ENCODE data around the gene NAPA.

Gene NAPA

DNA sequence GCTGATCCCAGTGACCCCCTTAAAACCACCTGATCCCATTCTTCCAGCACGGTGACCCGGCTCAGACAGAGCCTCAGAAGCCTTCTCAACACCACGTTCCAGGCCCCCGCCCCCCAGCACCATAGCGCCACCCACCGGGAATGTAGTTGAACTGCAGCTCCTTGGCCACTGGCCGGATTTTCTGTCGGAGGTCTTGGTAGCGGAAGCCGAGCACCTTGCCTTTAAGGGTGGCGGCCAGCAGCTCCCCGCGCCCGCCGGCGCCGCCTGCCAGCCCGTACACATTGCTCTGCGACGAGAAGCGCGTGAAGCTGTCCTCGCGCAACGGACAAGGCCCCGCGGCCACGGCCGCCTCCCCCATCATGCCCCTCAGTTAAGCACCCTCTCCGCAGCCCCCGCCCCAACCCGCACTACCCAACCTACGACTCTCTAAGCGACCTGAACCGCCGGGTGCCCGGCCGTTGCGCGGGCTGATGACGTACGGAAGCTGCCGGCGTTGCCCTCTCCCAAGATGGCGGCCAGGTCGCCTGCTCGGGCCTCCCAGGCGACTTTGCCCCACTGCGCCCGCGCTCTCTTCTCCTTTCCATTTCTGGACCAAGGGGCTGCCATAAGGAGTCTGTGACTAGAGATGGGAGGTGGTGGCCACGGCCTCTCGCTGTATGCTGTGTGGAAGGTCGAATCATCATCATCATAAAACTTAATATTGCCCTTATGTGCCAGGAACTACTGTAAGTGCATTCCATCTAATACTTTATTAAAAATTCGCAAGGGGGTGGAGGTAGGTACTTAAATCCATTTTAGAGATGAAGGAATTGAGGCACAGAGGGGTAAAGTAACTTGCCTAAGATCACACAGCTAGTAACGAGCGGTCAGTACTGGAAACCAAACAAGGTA, 30.8 kb downstream of the NAPA start, which contains the start of gene KPTN:
Gene KPTN (minus strand): TSS at position 420 of the 891 bp plus-strand sequence. CDS start 59 bp downstream, at position 361.
- peak; percentile 90 to 91 for DNase-seq

DNA sequence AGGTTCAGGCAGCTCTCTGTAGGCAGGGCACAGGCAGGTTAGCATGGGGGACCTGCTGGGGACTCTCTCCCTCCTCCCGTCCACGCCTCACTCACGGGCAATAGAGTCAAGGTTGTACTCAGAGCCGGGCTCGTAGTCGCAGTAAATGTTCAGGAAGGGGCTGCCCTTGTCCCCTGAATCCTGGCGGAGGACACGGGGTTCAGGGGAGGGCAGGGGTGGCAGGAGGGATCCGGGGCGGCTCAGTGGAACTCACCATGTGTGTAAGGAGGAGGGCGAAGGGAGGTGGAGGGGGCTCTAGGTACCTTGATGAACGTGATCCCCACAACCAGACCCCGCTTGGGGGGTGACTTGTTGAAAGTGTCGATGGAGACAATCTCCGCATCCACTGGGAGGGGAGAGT, 31.7 kb downstream of the NAPA start:
- no peak for DNase-seq

DNA sequence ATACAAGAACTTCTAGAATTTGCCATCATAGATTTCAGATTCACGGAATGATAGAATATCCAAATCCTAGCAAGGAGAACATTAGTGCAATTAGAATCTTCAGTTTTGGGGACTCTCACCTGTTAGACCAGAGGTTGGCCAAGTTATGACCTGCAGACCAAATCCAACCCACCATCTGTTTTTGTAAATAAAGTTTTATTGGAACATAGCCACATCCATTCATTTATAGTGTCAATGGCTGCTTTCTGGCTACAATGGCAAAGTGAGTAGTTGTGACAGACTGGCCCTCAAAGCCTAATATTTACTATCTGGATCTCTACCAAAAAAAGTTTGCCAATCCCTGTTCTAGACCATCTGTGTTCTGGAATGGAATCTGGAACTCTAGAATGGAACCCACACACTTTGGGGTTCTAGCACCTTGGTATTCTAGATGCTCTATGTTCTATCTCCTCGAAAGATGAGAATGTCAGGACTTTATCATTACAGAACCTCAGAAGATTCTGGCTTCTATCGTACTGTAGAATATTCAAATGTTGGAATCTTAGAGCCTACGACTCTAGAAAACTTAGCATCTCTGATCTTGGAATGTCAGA, 33.3 kb downstream of the NAPA start:
- no peak for DNase-seq

DNA sequence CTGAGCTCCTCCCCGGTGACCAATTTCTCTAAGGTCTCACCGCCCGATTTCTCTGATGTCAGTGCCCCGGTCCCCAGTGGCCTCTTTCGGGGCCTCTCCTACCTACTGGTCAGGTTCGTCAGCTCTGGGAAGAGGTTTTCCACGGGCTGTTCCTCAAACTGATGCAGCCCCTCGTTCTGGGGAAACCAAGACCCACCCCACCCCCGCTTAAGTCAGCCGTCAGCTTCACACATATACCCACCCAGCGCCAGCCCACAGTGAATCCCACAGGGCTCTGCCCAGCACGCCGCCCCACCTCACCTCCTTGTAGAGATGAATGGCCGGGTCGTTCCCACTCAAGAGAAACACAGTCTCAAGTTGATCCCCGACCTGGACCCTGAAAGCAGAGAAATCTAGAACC, 34.2 kb downstream of the NAPA start:
- DNase-seq: no peak

DNA sequence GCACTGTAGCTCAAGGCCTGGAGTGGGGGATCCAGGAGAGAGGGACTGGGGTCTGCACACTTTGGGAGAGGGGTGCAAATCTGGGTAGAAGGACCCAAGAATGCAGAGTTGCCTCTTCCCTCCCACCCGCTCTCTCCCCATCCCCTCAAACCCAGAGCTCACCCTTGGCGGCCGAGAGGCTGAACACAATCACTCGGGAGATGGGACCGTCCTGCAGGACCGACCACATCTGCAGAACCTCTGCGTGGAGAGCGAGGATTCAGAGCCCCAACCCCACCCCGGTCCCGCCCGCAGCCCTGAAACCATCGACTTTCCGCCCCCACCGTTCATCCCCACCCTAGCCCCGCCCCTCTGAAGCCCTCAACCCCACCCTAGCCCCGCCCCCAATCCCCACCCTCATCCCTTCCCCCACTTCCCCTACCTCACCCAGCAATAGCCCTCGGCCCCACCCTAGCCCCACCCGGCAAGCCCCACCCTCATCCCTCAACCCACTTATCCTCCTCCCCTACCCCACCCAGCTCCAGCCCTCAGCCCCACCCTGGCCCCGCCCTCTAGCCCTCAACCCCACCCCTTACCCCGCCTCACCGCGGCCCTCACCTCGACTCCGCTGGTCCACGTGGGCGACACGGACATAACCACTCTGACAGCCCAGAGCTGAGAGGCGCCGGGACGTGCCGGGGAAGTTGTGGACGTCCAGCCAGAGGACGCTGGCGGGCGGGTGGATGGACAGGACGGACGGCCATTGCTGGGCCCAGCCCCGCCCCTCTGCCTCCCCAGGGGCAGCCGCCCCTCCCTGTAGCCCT, 35.0 kb downstream of the NAPA start:
- no peak for DNase-seq

DNA sequence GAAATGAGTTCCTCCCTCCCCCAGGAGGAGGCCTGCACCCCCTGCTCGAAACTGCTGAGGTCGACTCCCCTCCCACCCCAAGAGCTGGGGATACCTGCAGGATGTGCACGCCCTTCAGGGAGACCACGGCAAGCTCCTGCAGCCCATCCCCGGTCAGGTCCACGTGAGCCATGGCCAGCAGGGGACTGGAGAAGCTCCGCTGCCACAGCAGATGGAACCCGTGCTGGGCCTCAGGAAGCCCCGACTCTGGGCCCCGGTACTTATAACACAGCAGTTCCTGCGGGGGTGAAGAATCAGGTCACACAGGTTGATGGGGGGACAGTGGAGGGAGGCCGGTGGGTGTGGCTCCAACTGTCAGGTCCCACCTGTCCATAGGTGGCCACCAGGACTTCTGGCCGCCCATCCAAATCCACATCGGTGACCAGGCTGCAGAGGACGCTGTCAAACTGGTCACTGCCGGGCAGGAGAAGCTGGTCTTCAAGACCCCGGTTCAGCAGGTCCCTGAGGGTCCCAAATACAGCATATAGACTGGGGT, 38.4 kb downstream of the NAPA start:
- DNase-seq: no peak

DNA sequence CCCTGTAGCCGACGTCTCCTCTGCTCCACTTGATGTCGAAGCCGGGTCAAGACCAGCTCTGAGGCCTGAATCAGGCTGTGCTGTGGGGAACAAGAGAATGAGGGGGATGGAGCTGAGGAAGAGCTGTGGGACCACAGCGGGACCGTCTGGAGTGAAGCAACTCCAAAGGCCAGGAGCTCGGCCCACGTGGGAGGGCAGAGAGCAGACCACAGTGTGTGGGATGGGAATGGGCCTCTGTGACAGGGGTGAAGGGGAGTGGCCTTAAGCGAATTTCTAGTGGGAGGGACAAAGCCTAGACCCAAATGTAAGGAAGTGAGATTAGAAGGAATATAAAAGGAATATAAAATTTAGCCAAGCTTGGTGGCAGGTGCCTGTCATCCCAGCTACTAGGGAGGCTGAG, 39.4 kb downstream of the NAPA start:
- DNase-seq: no peak

DNA sequence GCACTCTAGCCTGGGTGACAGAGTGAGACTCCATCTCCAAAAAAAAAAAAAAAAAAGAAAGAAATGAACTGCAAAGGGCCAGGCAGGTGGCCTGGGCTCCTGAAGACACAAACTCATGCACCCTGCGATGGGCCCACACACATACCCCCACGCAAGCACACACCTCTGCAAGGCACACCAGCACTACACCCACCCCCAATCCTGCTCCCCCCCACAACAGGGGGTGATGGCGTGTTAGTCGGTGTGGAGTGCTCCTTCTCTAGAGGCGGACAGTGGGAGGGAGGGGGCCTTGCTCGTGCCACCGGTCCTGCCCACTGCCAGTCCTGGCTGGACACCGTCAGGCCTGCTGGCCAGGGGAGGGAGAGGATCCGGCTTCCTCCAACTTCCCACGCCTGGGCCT, 41.5 kb downstream of the NAPA start:
- DNase-seq: no peak

DNA sequence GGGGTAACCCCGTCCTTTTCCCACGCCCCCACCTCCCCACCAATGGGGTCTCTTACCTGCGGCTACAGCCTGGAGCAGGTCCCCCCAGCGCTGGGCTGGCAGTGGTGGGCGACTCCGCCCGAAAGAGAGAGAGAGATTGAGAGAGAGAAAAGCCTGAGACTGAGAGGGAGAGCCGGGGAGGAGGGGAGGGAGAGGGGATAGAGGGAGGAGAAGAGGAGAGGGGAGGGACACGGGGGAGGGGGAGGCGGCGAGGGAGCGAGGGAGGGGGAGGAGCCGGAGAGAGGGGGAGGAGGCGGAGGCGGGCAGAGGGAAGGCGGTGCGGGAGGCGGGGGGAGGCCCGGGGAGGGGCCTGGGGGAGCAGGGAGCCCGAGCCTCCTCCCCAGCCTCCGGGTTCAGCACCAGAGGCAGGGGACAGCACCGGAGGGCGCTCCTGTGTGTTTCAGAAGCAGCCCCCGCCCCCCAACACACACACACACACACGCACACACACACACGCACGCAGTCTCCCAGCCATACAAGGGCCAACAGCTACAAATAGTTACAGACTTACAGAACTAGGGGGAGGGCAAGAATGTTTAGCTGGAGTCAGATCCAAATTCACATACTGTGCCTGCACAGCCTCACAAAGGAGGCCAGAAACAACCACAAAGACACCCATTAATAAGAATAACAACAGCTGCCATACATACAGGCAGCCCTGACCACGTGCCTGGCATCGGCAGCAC, 43.0 kb downstream of the NAPA start, which contains the start of gene SLC8A2:
Gene SLC8A2 (minus strand): TSS at position 161 of the 725 bp plus-strand sequence. CDS start 5,490 bp downstream, outside the sequence.
- DNase-seq: peak; percentile 64 to 68

DNA sequence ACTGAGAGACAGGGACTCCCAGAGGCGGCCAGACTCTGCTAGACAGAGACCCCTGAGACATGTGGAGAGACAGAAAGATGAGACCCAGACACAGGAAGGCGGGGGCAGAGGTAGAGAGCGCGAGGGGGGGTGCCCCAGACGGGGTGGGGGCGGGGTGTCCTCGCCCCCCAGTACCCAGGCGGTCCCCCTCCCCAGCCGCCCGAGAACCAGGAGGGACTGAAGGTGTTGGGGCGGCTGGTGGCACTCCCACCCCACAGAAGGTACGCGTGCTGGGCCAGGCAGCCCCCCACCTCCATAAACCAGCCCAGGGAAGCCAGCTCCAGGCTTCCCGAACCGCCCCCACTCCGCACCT, 43.5 kb downstream of the NAPA start:
- DNase-seq: no peak

DNA sequence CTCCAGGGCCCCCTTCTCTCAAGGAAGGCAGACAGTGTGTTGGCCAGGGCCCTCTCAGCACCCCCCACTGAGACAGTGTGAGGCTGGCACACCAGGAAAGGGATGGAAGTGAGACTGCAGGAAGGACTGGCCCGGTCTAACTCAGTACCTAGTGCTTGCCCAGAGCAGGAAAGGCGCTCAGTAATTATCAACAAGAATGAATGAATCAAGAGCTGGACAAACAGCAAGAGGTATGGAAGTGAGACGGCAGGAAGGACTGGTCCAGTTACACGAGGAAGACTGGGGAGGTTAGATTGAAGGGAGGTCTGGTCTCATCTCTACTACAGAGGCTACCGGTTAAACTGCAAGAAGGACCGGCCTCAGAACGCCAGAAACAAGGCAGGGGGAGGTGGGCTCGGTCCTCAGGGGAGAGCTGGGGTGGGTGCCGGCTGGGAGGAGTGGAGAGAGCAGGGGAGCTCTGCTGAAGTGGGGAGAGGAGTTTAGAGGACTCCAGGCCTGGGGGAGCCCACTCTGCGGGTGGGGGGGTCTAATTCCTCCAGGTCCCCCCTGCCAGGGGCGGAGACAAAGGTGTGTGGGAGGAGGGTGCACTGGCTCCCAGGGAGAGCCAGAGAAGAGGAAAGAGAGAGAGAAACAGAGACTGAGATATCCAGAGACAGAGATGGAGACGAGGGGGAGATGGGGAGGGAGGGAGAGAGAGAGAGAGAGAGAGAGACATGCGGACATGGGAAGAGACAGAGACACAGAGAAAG, 44.2 kb downstream of the NAPA start:
- DNase-seq: no peak

DNA sequence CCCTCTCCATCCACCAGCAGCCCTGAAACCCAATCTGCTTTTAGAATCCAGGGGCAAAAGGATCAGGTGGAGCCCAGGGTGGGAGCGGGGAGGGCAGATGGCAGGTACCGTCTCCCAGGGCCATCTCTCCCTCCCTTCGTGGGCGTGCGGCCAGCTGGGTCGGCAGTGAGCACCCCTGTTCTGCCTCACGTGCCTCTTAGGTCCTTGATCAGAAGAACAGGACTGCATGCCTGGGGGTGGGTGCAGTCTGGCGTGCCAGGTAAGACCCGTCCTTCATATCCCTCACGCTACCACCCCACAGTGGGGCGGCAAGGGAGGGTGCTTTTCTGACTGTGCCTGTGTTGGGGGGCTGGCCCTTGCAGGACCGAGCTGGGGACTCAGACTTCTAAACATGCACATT, 45.1 kb downstream of the NAPA start:
- no peak for DNase-seq

DNA sequence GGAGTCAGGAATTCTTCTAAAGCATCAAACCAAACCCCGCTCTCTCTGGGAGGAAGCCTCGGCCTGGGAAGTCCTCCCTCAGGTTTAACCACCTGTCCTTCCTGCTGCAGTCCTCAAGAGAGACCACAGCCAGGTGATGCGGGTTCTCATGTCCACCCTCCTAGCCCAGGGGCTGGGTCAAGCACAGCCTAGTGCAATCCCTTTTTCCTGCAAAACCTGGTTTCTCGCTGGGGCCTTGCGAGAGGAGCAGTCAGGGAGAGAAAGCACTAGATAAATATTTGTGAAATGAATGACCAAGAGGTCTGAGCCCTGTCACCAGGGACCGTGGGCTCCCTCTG, 45.5 kb downstream of the NAPA start:
- no peak for DNase-seq

DNA sequence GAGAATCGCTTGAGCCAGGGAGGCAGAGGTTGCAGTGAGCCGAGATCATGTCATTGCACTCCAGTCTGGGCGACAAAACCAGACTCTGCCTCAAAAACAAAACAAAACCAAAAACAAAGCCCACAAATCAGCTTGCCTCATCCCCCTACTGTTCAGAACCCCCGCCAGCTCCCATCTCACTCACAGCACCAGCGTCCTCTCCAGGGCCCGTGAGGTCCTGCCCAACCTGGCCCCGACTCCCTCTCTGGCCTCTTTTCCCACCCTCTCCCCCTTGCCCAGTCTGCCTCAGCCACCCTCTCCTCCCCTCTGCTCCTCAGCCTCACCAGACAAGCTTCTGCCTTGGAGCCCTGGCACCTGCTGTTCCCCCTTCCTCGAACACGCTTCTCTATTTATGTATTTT, 46.9 kb downstream of the NAPA start:
- DNase-seq: no peak

DNA sequence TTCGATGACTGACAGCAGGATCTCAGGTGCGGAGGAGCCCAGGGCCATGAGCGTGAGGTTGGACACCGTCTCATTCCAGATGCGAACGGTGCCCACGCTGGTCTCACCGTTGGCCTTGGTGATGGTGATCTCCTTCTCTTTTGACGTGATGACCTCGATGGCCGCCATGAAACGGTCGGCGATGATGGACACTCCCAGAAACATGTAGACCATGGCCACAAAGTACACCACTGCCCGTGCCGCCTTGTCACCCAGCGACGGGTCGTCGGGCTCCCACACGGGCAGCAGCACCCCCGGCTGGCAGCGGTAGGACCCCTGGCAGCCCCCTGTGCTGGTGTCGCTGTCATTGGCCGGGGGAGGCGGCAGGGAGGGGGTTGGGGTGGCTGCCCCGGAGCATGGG, 48.9 kb downstream of the NAPA start:
- no peak for DNase-seq

DNA sequence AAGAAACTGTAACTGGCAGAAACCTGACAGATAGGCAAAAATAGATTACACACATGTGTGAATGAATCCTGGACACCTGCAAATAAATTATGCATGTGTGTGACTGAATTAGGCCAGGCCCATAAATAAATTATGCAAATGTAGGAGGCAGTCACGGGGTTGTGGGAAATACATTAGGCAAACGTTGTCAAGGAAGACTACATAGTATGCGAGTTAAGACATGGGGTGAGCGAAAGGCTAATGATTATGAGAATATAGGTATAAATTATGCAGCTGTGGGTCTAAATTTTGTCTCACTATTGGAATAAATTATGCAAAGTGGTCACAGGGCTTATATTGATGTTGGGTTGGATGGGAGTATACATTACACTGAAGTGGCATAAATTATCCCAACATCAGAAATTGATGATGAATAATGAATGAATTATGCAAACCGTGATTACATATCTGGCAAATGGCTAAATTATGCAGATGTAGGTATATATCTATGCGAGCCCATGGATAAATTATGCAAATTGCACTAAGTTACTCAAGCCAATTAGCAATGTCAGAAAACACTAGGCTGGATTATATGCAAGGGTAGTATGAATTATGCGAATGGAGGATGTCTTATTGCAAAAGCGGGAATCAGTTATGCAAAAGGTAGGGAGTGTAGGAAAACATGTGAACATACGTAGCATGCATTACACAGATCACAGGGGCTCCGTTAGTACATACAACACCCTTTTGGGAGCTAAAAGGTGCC, 50.0 kb downstream of the NAPA start:
- DNase-seq: no peak

DNA sequence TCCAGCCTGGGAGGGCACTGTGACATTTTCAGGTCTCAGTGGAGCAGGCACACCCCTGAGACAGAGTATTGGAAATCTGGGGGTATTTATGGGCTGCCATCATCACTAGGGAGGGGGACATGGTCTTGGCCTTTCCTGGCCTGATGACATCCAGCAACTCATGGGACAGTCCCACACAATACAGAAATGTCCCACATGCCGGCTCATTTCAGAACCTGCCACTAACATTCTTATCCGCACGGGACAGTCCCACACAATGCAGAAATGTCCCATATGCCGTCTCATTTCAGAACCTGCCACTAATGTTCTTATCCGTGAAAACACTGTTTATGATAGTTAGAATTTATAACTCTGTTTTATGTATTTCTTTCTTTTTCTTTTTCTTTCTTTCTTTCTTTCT, 53.0 kb downstream of the NAPA start:
- no peak for DNase-seq

DNA sequence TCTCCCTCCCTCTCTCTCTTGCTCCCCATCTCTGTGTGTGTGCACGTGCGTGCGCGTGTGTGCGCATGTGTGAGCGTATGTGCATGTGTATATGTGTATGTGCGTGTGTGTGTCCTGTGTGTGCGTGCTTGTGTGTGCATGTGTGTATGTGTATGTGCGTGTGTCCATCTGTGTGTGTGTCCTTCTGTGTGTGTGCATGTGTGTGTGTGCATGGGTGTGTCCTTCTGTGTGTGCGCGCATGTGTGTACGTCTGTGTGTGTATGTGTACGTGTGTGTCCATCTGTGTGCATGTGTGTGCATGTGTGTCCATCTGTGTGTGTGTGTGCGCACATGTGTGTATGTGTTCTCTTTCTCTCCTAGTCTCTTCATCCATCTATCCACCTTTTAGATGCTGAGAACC, 55.4 kb downstream of the NAPA start:
- no peak for DNase-seq

DNA sequence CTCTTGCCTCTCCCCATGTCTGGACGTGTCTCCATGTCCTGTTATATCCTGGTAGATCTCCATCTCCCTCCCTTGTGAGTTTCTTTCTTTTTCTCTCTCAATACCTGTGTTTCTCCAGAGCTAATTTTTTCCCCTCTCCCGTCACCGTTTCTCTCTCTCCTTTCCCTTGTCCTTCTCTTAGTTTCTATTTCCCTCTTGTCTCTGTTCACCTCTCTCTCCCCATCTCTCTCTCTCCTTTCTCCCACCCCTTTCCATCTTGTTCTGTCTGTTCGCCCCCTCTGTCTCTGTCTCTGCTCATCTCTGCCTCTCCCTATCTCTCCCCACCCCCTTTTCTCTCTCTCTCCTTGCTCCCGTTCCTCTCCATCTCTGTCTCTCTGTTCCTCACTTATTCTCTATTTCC, 56.2 kb downstream of the NAPA start:
- no peak for DNase-seq

DNA sequence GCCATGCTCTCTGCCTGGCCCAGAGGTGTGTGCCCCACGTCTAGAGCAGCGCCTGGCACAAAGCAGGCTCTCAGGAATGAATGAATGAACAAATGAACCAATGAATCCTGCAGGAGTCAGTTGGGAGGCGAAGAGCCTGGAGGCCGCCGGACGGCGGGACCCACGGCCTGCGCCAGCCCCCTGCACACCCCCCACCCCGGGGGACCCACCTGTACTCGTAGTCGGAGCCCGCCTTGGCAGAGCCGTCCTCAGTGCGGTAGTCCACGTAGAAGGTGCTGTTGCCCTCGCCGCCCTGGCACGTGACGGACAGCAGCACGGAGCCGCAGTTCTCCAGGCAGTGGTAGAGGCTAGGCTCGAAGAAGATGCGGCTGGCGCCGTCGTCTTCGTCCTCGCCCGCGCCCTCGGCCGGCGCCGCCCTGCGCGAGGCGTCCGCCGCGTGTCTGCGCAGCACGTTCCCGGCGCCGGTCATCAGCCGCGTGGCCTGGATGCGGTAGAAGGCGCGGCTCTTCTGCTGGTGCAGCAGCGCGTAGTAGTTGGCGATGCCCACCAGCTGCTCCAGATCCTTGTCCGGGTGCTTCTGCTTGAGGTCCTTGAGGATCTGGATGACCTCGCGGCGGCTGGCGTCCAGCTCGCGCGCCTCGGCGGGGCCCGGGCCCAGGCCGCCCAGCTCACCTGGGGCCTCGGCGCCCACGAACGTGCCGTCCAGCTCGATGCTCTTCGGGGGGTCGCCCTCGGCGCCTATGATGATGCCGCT, 58.0 kb downstream of the NAPA start:
- DNase-seq: no peak

DNA sequence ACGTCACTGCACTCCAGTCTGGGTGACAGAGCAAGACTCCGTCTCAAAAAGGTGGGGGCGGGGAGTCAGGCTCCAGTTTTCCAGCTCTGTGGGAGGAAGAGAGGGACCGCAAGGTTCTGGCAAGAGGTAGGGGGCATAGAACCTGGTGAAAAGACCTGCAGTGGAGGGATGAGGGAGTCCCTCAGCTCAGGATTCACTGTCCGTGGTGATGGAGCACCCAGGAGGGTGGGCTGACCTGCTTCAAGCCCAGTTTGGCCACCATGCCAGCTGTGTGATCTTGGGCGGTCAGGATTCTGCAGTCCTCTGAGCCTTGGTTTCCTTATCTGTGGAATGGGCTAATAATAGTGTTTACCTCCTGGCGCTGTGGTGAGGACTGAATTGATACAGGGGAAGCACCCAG, 64.4 kb downstream of the NAPA start:
- no peak for DNase-seq
